ENCODE results near the gene SRPX2. TPM values are rescaled to one million over a fixed set of nuclear protein-coding genes. Genes with fewer than 3 reads are reported as not detected.

The SRPX2 gene, protein sequence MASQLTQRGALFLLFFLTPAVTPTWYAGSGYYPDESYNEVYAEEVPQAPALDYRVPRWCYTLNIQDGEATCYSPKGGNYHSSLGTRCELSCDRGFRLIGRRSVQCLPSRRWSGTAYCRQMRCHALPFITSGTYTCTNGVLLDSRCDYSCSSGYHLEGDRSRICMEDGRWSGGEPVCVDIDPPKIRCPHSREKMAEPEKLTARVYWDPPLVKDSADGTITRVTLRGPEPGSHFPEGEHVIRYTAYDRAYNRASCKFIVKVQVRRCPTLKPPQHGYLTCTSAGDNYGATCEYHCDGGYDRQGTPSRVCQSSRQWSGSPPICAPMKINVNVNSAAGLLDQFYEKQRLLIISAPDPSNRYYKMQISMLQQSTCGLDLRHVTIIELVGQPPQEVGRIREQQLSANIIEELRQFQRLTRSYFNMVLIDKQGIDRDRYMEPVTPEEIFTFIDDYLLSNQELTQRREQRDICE
- polyA plus RNA-seq (ENCODE audit: insufficient read length): 21.0 TPM

GRCh38 chrX:100643956-100644860 lies at the start of gene SRPX2:
TSS of gene SRPX2 (plus strand) at chrX:100644199. CDS start at chrX:100646323, 2,124 bp downstream.
- DNase-seq: peak; percentile 52

GRCh38 chrX:100596601-100597000 lies 47.4 kb upstream of the SRPX2 start:
- no peak for DNase-seq

GRCh38 chrX:100599456-100599855 lies 44.5 kb upstream of the SRPX2 start:
- no peak for DNase-seq

- no peak for DNase-seq
Observed at GRCh38 chrX:100600340-100600739, 43.7 kb upstream of the SRPX2 start.

DNA sequence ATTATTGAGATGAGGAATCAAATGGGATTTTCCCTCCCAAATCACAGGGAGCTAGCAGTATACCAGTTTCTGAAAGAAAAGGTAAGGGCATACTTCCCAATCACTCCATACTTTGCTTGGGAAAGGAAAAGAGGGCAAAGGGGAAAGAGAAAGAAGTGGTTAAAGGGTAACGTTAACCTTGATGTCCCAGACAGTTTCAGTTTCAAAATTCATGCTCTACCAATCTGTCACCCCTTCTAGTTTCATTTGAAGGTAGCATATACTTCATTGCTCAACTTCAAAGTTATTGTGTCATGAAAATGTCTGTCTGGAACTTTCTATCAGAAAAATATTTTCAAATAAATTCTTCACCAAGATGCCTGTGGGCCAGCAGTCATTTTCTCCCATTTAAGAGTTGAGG lies 43.2 kb upstream of the SRPX2 start:
- no peak for DNase-seq

DNA sequence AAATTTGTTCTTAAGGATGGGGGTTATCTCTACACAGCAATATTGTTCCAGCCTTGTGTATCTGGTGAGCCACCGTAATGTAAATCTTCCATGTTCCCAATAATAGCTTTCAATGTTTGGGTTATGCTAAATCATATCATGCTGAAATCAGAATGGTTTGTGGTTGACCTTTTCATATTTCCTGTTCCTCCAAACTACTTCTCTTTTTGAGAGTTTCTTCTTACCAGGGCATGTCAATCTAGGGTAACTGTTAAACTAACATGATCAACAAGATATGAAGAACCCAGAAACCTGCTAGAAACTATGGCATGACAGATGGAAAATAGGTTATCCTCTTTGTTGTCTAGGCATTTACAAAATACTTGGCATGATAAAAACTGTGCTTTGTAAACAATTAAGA lies 37.2 kb upstream of the SRPX2 start:
- DNase-seq: no peak

- DNase-seq: no peak
Observed at GRCh38 chrX:100609591-100609990, 34.4 kb upstream of the SRPX2 start.

- DNase-seq: no peak
Observed at GRCh38 chrX:100611951-100612350, 32.0 kb upstream of the SRPX2 start.

DNA sequence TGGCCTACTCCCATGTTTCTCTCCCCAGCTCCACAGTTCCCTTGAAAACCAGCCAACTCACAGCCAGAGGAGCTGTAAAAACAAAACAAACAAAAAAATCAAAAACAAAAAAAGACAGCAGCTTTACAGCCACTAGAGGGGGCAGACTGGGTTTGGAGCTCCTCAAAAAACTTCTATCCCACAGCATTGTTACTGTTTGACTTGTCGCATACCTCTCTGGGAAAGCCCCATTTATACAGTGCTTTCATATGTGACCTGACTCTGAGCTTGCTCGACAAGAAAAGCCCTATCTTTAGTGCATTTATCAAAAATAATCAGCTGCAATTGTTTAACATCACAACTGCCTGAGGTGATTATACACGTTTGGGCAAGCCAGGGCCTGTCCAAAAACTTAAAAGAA lies 29.0 kb upstream of the SRPX2 start:
- peak; percentile 38 for DNase-seq

DNA sequence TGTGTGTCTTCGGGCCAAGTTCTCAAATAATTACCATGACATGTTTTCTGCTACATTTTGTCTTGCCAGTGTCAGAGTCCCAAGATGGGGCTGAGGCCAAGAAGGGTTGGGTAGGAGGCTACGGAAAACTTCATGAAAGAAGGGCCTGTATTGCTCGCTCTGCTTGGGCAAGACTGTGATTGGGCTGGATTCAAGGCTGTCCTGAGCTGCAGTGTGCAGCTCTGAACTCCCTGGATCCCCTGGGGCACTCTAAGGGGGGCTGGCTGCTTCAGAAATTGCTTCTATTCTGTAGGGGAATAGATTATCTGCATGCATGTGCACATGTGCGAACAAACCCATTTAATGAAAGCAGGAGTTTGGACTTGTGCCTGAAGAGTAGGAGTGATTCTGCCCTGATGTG lies 21.0 kb upstream of the SRPX2 start:
- no peak for DNase-seq

DNA sequence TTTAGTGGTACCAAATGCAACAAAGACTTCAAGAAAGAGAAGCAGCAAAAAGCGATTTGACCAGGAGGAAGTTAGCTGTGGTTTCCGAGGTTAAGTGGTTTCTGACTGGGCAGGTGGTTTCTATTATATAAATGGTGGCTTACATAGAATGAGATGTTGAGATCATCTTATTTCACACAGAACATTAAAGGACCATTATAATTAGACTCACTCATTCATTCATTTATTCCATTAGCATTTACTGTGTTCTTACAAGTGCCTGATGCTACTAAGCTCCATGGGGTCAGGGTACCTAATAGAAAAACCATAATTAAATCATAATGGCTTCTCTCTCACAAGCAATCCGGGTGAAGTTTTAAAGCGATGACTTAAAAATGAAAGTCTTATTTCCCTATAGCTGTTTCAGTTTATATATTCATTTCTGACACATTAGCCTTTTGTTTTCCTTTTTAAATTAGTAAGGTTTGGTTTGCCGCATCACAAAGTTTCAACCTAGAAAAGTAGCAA lies 18.0 kb upstream of the SRPX2 start:
- no peak for DNase-seq

DNA sequence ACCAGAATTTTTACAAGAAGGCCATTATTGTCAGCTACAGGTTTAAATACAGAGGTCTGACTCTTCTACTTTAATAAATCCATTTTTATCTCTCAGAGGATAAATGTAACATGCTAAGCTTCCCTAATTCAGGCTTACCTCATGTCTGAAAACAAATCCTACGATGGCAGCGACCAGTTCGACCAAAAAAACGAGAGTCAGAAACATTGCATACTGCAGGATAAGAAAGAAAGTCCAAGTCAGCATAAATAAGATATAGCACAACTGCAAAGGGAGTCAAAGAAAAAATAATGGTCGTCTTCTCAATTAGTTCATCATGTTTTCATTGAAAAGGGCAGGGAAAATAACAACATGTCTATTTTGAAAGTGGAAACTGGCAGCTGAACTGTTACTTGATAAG lies 9.0 kb upstream of the SRPX2 start:
- no peak for DNase-seq

DNA sequence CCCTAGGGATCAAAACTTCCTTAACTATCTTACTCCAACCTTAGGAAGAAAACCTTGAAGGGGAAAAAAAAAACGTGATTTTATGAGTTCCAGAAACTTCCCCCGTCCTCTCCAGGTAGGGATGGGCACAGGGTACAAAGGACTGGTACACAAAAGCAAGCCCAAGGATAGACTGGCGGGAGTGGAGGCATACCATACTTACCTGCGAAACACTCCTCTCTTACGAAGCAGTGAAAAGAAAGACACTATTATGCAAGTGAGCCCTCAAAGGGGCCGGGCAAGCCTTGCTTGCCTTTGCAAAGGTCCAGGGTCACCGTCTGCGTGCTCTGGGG lies 8.0 kb upstream of the SRPX2 start:
- peak; percentile 19 for DNase-seq

DNA sequence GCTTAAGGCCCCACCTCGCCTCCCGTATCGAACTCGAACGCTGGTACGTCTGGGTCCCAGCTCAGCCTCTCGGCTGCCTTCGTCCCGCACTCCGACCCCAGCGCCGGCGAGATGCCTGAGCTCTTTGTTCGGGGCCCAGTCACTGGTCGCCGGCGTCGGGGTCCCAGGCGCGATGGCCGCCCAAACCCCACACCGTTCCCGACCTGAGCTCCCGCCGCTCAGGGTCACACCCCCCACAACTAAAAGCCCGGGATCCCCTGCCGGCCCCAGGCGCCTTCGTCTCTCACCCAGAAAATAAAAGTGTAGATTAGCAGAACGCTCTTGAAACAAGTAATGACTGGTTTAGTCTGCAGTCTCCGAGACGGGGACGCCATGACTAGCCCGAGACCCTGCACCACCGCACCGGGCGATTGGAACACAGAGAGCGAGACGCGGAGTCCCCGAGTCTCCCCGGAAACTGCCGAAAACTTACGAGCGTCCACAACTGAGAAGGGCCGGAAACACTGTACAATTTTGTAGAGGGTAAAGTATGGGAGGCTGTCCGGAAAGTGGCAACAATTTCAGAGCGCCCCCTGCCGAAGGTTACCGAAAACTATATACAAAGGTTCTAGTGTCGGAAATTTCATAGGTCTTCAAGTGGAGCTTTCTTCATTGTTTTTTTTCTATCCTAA lies 7.5 kb upstream of the SRPX2 start, which contains the start of gene TSPAN6:
TSS of gene TSPAN6 (minus strand) at position 486 of the 671 bp plus-strand sequence. CDS start at position 374, 112 bp downstream.
- peak; percentile 85 for DNase-seq

- DNase-seq: no peak
Observed at GRCh38 chrX:100642290-100642689, 1.7 kb upstream of the SRPX2 start.

DNA sequence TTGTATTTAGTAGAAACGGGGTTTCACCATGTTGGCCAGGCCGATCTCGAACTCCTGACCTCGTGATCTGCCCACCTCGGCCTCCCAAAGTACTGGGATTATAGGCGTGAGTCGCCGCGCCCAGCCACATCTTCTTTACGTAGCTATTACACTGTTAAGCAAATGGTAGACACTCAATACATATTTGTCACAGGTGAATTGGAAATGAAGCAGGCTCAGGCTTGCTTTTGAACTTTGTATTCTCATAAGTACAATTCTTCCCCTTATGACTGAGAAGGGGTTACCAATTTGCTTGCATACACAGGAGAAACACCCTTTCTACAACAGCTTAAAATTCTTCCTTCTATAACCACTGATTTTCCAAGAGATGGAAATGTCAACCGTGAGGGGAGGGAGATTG lies 787 bp upstream of the SRPX2 start:
- no peak for DNase-seq

- no peak for DNase-seq
Observed at GRCh38 chrX:100645106-100645505, 1.1 kb downstream of the SRPX2 start.

DNA sequence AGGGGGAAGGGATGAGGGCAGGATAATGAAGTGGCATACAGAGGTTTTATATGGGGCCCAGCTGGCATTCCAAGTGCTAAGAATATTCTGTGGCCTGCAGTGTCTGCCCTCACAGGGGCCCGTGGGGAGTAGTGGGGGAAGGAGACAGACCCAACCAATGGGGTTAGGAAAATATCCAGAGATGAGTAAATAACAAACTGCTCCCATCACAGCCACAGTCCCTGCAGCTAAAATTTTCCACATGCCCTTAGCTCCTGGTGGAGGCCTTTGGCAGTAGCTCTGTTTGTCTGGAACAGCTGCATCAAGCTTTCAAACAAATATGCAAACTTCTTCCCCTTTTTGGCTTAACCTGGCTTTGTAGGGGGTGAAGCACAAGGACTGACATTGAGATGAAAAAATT lies 3.1 kb downstream of the SRPX2 start:
- no peak for DNase-seq

GRCh38 chrX:100647739-100648138 lies 3.7 kb downstream of the SRPX2 start:
- no peak for DNase-seq

- peak; percentile 56 for DNase-seq
Observed at GRCh38 chrX:100648458-100649417, 4.7 kb downstream of the SRPX2 start.

Measured in hindlimb muscle (tissue), 1 donor.